Panc1 (cell line): ENCODE measurements around the gene CLHC1.

Experiments
- POLR2AphosphoS5 ChIP-seq: IDR thresholded peaks from 2 replicates; pipeline ENCODE4 v1.6.1; 2012; ENCODE audit warnings: mild to moderate bottlenecking, low read depth, low read length, moderate library complexity
- REST ChIP-seq, 2 experiments: IDR thresholded peaks; 2 replicates each; pipeline ENCODE4 v1.6.1; 2011 to 2012; ENCODE audit warnings: low read depth in 2 of 2, control low read depth in 1 of 2, low read length in 1 of 2, mild to moderate bottlenecking in 1 of 2, moderate library complexity in 1 of 2; ENCODE audit not compliant: insufficient read depth in 1 of 2
- SIN3A ChIP-seq: IDR thresholded peaks from 2 replicates; pipeline ENCODE4 v1.6.1; 2012; ENCODE audit warnings: low read depth, mild to moderate bottlenecking, low read length, moderate library complexity, borderline replicate concordance; ENCODE audit not compliant: insufficient read depth
- TCF7L2 ChIP-seq: IDR thresholded peaks from 2 replicates; pipeline ENCODE4 v1.6.1; 2011; ENCODE audit warnings: mild to moderate bottlenecking, low read depth, low read length, inconsistent platforms
- TF ChIP-seq, protein P1 (sequence below): fragments of 450-650 bp; IDR thresholded peaks from 2 replicates; pipeline ENCODE4 v1.5.1; 2017; ENCODE audit warnings: mild to moderate bottlenecking

DNA sequence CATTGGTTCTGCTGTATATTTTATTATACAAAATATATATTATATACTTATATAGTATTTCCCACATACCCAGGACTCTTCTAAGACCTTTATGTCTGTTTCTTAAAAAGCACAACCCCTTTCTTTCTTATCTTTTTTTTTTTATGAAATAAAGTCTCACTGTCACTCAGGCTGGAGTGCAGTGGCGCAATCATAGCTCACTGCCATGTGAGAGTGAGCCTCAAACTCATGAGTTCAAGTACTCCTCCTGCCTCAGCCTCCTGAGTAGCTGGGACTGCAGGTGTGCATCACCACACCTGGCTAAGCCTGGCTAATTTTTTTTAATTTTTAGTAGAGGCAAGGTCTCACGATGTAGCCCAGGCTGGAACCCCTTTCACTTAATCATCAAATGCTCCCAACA, 72.3 kb downstream of the CLHC1 start:
- TF ChIP-seq, protein P1, sequence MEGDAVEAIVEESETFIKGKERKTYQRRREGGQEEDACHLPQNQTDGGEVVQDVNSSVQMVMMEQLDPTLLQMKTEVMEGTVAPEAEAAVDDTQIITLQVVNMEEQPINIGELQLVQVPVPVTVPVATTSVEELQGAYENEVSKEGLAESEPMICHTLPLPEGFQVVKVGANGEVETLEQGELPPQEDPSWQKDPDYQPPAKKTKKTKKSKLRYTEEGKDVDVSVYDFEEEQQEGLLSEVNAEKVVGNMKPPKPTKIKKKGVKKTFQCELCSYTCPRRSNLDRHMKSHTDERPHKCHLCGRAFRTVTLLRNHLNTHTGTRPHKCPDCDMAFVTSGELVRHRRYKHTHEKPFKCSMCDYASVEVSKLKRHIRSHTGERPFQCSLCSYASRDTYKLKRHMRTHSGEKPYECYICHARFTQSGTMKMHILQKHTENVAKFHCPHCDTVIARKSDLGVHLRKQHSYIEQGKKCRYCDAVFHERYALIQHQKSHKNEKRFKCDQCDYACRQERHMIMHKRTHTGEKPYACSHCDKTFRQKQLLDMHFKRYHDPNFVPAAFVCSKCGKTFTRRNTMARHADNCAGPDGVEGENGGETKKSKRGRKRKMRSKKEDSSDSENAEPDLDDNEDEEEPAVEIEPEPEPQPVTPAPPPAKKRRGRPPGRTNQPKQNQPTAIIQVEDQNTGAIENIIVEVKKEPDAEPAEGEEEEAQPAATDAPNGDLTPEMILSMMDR, result no peak
- TF ChIP-seq POLR2AphosphoS5 (no peak), SIN3A (no peak), REST (IDR thresholded peaks at IDR 0.05; ENCODE audit: insufficient read depth in 1 of 2, low read depth in 2 of 2, low read length in 1 of 2) (no peak), TCF7L2 (no peak)
